Hepatocyte (in vitro differentiated cells): ENCODE measurements around the gene CCDC154.

Experiments
- EZH2 ChIP-seq: fragments of 200-600 bp; sonication (generic); IDR thresholded peaks from 2 replicates; pipeline ENCODE4 v1.6.1; 2016; ENCODE audit warnings: antibody characterized with exemption, mild to moderate bottlenecking, borderline replicate concordance
- EZH2phosphoT487 ChIP-seq: fragments of 200-600 bp; sonication (generic); IDR thresholded peaks from one replicate; pipeline ENCODE4 v1.6.1; 2018; ENCODE audit warnings: antibody characterized with exemption, mild to moderate bottlenecking, low read depth, moderate library complexity; ENCODE audit not compliant: unreplicated experiment, severe bottlenecking
- TF ChIP-seq, protein P1 (sequence below): fragments of 200-600 bp; sonication (generic); IDR thresholded peaks from 2 replicates; pipeline ENCODE4 v1.5.1; 2016; ENCODE audit warnings: antibody characterized with exemption, mild to moderate bottlenecking; ENCODE audit not compliant: poor library complexity

DNA sequence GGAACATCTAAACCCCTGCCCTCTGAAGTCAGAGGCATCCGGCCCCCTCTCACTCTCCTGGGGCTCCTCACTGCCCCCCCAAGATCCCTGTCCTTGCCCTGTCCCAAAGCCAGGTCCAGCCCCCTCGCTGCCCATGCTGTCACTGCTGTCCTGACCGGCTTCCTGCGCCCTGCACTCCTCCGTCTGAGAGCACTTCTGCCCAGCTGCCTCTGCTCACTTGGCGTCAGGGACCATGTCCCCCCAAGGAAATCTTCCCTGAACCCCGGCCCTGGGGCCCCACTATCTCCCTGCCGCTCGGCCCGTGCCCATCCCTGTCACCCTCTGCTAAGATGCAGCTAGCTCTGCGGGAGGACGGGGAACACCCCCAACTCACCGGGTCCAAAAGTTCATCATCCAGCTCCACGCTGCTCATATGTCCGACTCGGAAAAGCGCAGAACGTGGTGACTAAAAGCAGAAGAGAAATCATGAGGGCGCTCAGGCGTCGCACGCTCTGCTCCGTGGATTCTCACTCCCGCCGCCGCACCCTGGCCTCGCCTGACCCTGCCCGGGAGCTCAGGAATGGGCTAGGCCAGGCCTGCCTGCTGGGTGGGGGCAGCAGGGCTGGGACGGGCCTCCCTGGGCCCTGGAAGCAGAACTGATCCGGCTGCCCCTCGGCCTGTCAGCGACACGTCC is 20.7 kb upstream of the CCDC154 start:
- TF ChIP-seq EZH2phosphoT487 (no peak), EZH2 (no peak)
- TF ChIP-seq, protein P1, sequence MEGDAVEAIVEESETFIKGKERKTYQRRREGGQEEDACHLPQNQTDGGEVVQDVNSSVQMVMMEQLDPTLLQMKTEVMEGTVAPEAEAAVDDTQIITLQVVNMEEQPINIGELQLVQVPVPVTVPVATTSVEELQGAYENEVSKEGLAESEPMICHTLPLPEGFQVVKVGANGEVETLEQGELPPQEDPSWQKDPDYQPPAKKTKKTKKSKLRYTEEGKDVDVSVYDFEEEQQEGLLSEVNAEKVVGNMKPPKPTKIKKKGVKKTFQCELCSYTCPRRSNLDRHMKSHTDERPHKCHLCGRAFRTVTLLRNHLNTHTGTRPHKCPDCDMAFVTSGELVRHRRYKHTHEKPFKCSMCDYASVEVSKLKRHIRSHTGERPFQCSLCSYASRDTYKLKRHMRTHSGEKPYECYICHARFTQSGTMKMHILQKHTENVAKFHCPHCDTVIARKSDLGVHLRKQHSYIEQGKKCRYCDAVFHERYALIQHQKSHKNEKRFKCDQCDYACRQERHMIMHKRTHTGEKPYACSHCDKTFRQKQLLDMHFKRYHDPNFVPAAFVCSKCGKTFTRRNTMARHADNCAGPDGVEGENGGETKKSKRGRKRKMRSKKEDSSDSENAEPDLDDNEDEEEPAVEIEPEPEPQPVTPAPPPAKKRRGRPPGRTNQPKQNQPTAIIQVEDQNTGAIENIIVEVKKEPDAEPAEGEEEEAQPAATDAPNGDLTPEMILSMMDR, result no peak
